ENCODE measurements around the gene ZNF608.

ZNF608 gene

DNA sequence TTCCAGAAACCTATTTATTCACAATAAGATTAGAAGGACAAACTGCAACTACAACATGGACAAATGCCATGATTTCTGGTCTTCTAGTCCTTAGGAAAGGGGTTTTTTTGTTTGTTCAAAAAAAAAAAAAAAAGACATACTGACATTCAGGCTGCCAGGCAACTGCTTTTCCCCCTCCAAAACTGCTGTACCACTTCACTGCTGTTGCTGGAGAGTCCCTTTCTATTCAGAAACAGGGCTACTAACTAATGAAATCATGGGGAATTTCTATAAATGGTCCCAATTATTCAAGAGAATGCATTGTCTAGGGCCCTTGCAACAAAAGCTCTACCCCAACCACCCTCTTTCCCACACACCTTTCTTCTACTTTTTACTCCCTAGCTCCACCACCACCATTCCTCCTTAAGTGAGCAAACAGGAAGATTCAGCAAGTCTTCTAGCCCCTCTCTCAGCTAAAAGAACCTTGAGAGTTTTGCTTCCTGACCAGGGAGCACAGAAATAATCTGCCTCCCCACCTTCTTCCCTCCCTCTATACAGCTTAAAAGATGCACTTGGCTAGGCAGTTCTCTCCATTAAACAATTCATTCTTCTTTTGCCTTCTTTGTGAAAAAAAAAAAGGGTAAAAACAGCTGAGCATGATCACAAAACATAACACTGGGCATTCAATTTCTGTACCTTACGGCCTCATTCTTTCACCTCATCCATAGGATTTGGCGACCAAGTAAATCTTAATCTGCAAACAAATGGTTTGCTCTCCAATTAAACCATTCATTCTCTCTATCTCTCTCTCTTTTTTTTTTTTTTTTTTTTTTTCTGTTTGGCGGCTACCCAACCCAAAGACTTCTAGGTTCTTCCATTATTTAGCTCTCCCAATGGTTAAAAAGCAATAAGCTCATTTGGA is 13.8 kb downstream of the ZNF608 start:
- DNase-seq (ENCODE audit: insufficient read length, low spot score) (no peak), FAIRE-seq (no peak)
- no peak for TF ChIP-seq PAX5 (IDR thresholded peaks at IDR 0.05; ENCODE audit: insufficient read depth, low read length, severe bottlenecking)
- TF ChIP-seq POLR2AphosphoS5 (IDR thresholded peaks at IDR 0.05; ENCODE audit: low read depth, low read length) = no peak
- no peak for TF ChIP-seq TAF1 (IDR thresholded peaks at IDR 0.05; ENCODE audit: low read depth, low read length)
- no peak for TF ChIP-seq POU2F2 (IDR thresholded peaks at IDR 0.05; ENCODE audit: low read depth, low read length)
- TF ChIP-seq POLR2A (IDR thresholded peaks at IDR 0.05; ENCODE audit: low read depth, low read length) = no peak
- TF ChIP-seq SPI1 (IDR thresholded peaks at IDR 0.05; ENCODE audit: low read depth, low read length) = no peak

DNA sequence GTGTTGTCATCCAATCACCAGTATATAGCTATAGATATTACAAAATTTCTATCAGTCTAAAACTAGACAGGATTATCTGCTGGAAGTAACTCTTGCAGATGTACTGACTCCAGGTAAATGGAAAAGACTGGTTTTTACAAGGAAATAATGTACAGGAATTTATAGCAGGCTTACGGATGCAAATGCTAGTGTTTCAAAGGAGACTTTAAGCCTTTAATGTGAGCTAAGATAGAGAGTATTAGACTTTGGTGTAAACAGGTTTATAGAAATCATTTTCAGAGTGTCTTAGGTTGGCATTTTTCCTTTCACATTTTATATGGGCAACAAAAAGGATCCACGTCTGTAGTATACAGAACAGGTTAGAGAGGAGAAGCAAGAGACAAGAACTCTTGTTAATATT is 16.1 kb downstream of the ZNF608 start:
- FAIRE-seq (no peak), DNase-seq (ENCODE audit: insufficient read length, low spot score) (no peak)

DNA sequence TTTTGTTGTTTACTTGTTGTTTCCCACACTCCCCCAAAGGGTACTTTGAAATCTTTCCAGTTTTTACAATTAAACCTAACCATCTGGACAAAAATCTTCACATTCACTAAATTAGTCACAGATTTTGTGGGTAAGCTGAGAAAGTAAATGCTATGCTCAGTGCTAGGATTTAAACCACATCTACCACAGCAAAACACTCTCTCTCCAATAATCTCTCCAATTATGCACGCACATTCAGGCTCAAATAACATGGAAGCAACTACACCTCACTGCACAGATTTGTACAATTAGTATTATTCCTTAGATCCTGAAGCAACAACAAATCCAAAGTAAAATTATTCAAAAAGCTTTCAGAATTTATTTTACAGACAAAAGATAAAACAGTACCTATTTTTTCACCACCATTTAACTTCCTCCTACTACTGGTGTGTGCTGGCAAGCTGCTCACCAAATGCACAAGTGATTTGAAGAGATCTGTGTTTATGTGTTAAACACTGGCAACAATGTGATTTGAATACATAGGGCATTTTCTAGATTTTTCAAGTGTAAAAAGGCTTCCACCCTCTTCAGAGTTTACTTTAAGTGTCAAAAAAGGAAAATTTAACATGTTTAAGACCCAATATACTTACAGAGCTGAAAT is 16.6 kb downstream of the ZNF608 start:
- TF ChIP-seq POU2F2 (IDR thresholded peaks at IDR 0.05; ENCODE audit: low read depth, low read length) (no peak), POLR2A (IDR thresholded peaks at IDR 0.05; ENCODE audit: low read depth, low read length) (no peak), SPI1 (IDR thresholded peaks at IDR 0.05; ENCODE audit: low read depth, low read length) (no peak), POLR2AphosphoS5 (IDR thresholded peaks at IDR 0.05; ENCODE audit: low read depth, low read length) (no peak), TAF1 (IDR thresholded peaks at IDR 0.05; ENCODE audit: low read depth, low read length) (no peak), PAX5 (IDR thresholded peaks at IDR 0.05; ENCODE audit: insufficient read depth, low read length, severe bottlenecking) (no peak)
- DNase-seq (ENCODE audit: insufficient read length, low spot score) (no peak), FAIRE-seq (peak; percentile 56)

More for the DNA sequence above, 16.1 kb downstream of the ZNF608 start:
- TF ChIP-seq POLR2A (IDR thresholded peaks at IDR 0.05; ENCODE audit: low read depth, low read length) = no peak
- TF ChIP-seq SPI1 (IDR thresholded peaks at IDR 0.05; ENCODE audit: low read depth, low read length) = no peak
- TF ChIP-seq POU2F2 (IDR thresholded peaks at IDR 0.05; ENCODE audit: low read depth, low read length) = no peak
- no peak for TF ChIP-seq TAF1 (IDR thresholded peaks at IDR 0.05; ENCODE audit: low read depth, low read length)
- TF ChIP-seq PAX5 (IDR thresholded peaks at IDR 0.05; ENCODE audit: insufficient read depth, low read length, severe bottlenecking) = no peak
- TF ChIP-seq POLR2AphosphoS5 (IDR thresholded peaks at IDR 0.05; ENCODE audit: low read depth, low read length) = no peak

GRCh38 chr5:124728968-124729332 is 17.5 kb downstream of the ZNF608 start:
- TF ChIP-seq PAX5 (IDR thresholded peaks at IDR 0.05; ENCODE audit: insufficient read depth, low read length, severe bottlenecking) (no peak), POLR2AphosphoS5 (IDR thresholded peaks at IDR 0.05; ENCODE audit: low read depth, low read length) (no peak), SPI1 (IDR thresholded peaks at IDR 0.05; ENCODE audit: low read depth, low read length) (no peak), POLR2A (IDR thresholded peaks at IDR 0.05; ENCODE audit: low read depth, low read length) (no peak), POU2F2 (IDR thresholded peaks at IDR 0.05; ENCODE audit: low read depth, low read length) (no peak)
- FAIRE-seq (peak; percentile 31), DNase-seq (ENCODE audit: insufficient read length, low spot score) (no peak)

DNA sequence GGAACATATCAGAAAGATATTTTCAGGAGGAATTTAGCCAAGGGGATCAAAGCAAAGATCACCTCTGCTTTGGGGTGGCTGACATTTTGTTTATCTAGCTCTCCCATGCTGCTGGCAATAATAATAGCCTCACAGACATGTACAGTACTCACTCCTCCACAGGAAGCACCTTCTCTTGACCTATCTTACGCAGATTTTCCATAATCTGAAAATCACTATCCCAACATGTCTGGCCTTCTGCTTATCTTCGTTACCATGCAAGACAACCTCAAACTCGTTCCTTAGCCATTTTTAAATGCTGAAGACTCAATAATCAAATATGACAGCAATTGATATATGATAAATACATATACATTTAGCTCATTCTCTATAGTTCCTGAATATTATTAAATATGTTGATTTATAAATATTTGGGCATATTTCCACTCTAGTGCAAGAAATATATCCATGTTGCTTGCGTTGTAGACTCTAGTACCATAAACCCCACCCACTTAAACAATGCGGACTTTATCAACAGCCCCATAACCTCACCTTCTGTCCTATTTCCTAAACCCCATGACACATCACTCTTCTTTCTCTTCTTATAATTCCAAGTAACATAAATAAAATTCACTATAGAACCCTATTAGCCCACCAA is 18.0 kb downstream of the ZNF608 start:
- TF ChIP-seq POLR2AphosphoS5 (IDR thresholded peaks at IDR 0.05; ENCODE audit: low read depth, low read length) (no peak), POU2F2 (IDR thresholded peaks at IDR 0.05; ENCODE audit: low read depth, low read length) (no peak), PAX5 (IDR thresholded peaks at IDR 0.05; ENCODE audit: insufficient read depth, low read length, severe bottlenecking) (no peak), POLR2A (IDR thresholded peaks at IDR 0.05; ENCODE audit: low read depth, low read length) (no peak), SPI1 (IDR thresholded peaks at IDR 0.05; ENCODE audit: low read depth, low read length) (no peak), TAF1 (IDR thresholded peaks at IDR 0.05; ENCODE audit: low read depth, low read length) (no peak)

GRCh38 chr5:124726631-124727362 is 19.6 kb downstream of the ZNF608 start:
- FAIRE-seq (no peak), DNase-seq (ENCODE audit: insufficient read length, low spot score) (no peak)
- TF ChIP-seq POLR2A (IDR thresholded peaks at IDR 0.05; ENCODE audit: low read depth, low read length) = no peak
- TF ChIP-seq SPI1 (IDR thresholded peaks at IDR 0.05; ENCODE audit: low read depth, low read length) = no peak
- no peak for TF ChIP-seq PAX5 (IDR thresholded peaks at IDR 0.05; ENCODE audit: insufficient read depth, low read length, severe bottlenecking)
- TF ChIP-seq POLR2AphosphoS5 (IDR thresholded peaks at IDR 0.05; ENCODE audit: low read depth, low read length) = no peak
- TF ChIP-seq TAF1 (IDR thresholded peaks at IDR 0.05; ENCODE audit: low read depth, low read length) = no peak
- TF ChIP-seq POU2F2 (IDR thresholded peaks at IDR 0.05; ENCODE audit: low read depth, low read length) = no peak

More for the DNA sequence above, 18.0 kb downstream of the ZNF608 start:
- DNase-seq (ENCODE audit: insufficient read length, low spot score) (no peak), FAIRE-seq (no peak)

DNA sequence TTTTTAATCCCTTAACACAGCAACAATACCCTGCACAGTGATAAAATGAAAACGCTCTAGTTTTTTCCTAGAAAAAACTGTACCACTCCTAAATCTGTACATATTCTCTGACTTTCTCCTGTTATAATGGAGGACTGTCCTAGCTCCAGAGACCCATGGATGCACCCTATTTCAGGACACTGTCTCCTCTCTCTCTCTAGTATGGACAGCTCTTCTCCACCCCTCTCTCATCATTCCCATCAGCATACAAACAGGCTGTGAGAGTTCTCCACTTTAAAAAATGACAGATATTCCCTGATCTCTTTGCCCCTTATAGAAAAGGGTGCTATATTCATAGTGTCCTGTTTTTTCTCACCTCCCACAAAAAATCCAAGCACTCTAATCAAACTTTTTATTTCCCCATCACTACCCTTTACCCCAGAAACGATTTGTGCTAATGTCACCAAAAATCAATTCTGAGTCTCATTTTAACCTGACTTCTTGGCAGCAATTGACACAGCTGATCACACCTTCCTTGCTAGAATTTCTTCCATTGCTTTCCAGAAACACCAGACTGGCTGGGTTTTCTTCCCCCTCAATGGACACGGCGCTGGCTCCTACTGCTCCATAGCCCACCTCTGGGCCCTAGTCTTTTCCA is 20.7 kb downstream of the ZNF608 start:
- DNase-seq (ENCODE audit: insufficient read length, low spot score) (no peak), FAIRE-seq (peak; percentile 28)
- TF ChIP-seq POLR2AphosphoS5 (IDR thresholded peaks at IDR 0.05; ENCODE audit: low read depth, low read length) (no peak), POLR2A (IDR thresholded peaks at IDR 0.05; ENCODE audit: low read depth, low read length) (no peak), PAX5 (IDR thresholded peaks at IDR 0.05; ENCODE audit: insufficient read depth, low read length, severe bottlenecking) (no peak), TAF1 (IDR thresholded peaks at IDR 0.05; ENCODE audit: low read depth, low read length) (no peak), SPI1 (IDR thresholded peaks at IDR 0.05; ENCODE audit: low read depth, low read length) (no peak), POU2F2 (IDR thresholded peaks at IDR 0.05; ENCODE audit: low read depth, low read length) (no peak)

GRCh38 chr5:124725040-124725434 is 21.4 kb downstream of the ZNF608 start:
- DNase-seq (ENCODE audit: insufficient read length, low spot score) = no peak
- no peak for FAIRE-seq

More at GRCh38 chr5:124725040-124725434, 21.4 kb downstream of the ZNF608 start:
- no peak for TF ChIP-seq POLR2A (IDR thresholded peaks at IDR 0.05; ENCODE audit: low read depth, low read length)
- TF ChIP-seq PAX5 (IDR thresholded peaks at IDR 0.05; ENCODE audit: insufficient read depth, low read length, severe bottlenecking) = no peak
- no peak for TF ChIP-seq SPI1 (IDR thresholded peaks at IDR 0.05; ENCODE audit: low read depth, low read length)
- TF ChIP-seq POLR2AphosphoS5 (IDR thresholded peaks at IDR 0.05; ENCODE audit: low read depth, low read length) = no peak
- no peak for TF ChIP-seq TAF1 (IDR thresholded peaks at IDR 0.05; ENCODE audit: low read depth, low read length)
- TF ChIP-seq POU2F2 (IDR thresholded peaks at IDR 0.05; ENCODE audit: low read depth, low read length) = no peak

All from GM12891 (cell line).